Urothelium cell line (cell line): ENCODE data around the gene GTF3C1.

Experiments used
- DNase-seq: peaks from one replicate; pipeline ENCODE4 v3.0.0; 2011; ENCODE audit warnings: low spot score, mixed read lengths
- FAIRE-seq: peaks from 2 replicates; lab custom pipeline; 2011; peaks lifted over from hg19 to GRCh38; lab: Jason Lieb, UNC

GTF3C1 gene

DNA sequence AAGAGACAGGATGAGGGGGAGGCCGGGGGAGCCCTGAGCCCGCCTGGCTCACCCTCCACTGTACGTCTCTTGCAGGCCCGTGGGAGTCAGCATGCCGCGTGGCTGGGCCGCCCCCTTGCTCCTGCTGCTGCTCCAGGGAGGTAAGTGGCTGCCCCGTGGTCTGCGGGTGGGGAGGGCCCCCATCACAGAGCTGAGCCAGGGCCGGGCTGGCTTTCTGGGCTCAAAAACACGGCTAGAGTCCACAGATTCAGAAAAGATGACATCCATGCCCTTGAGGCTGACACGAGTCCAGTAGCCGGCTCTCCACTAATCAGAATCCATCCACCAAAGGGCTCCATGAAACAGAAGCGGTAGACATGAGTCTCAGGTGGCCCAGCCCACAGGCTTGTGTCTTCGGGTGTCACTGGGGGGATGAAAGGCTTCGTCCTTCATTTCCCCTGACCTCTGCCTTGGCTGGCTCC is 119.7 kb downstream of the GTF3C1 start:
- FAIRE-seq: no peak
- no peak for DNase-seq

DNA sequence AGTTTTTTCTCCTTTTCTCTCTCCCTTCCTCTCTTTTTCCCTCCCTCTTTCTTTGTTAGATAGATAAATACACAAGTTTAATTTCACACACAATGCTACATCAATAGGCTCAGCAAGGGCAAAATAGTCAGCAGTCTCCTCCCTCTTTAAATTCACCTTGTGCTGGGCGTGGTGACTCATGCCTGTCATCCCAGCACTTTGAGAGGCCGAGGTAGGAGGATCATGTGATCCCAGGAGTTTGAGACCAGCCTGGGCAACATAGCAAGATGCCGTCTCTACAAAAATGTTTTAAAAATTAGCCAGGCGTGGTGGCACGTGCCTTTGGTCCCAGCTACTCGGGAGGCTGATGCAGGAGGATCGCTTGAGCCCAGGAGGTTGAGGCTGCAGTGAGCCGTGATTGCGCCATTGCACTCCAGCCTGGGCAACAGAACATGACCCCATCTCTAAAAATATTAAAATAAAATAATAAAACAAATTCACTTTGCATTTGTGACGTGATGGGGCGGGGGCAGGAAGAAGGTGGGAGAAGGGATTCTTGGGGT is 120.3 kb downstream of the GTF3C1 start:
- DNase-seq (no peak), FAIRE-seq (no peak)

DNA sequence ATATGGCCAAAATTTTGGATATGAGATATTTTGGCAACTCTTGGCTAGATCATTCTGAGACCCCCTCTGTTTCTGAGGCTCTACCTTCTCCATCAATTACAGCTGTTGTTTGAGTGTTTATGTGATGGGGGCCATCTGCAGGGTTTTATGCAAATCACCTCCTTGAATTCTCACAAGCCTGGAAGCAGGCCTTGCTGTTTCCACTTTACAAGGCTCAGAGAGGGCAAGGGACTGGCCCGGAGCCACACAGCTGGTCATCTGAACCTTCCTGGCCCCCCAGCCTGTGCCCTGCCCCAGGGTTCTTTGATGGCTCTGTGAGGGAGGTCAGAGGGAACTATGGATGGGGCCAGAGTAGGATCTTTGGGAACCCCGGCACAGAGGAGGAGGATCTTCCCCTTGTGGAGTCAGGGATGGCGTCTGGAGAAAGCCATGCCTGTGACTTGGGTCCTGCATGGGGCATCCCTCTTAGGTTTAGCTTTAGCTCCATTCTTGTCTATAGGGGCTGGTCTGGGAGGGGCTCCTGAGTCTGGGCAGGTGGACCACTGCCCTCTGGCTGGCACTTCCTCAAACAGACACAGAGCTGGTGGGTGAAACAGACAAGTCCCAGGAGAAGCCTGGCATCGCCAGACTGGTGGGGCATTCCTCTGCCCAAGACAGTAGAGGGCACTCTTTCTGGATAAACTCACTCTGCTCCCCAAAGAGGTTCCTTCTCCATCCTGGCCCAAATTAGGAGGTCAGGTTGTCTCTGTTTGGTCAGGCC is 121.5 kb downstream of the GTF3C1 start:
- no peak for DNase-seq
- FAIRE-seq: no peak

DNA sequence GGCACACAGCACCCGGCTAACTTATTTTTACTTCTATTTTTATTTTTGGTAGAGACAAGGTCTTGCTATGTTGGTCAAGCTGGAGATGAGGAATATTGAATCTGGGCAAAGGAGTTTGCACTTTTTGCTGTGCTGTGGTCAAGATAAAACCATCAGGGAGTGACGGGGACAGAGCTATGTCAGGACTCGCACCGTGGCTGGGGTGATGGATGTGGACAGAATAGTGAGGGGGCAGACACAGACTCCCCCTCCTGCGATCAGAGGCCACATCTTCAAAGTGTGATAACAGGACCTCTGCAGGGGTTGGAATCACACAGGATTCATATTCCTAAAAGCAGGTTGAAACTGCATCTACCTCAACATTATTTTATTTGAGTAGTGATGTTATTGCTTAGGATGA is 122.2 kb downstream of the GTF3C1 start:
- no peak for FAIRE-seq
- no peak for DNase-seq

DNA sequence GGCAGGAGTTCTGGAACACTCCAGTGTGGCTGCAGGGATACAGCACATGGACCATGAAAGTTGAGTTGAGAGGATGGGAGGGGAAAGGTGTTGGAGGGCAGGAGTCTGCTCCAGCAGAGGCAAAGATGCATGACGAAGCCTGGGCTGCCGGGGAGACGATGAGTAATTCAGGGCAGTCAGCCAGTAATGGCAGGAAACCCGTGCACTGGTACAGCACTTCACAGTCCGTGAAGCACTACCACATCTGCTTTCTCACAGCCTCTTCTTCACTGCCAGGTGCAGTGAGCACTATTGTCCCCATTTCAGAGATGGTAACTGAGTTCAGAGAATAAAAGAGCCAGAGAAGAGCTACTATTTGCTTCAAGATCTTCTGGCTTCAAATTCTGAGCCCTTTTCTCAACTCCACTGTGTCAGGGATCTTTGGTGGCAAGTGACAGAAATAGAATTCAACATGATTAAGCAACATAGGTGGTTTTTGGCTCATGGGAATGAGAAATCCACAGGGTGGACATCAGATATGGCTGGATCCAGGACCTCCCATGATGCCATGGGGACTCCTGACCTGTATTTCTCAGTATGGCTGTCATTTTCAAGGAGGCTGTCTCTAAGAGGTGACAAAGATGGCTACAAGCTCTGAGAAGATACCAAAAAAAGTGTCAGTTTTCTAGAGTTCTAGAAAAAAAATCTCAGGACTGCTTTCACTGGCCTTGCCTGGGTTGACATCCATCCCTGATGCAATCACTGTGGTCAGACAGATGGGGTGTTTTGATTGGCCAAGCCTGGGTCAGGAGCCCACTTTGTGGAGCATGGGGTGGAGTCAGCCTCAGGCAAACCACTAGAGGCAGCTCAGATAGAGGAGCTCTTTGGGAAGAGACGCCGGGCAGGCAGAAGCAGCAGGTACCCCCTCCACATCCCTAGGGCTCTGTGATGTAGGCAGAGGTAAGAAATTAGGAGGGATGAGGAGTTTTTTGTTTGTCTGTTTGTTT is 123.0 kb downstream of the GTF3C1 start:
- FAIRE-seq: peak; percentile 75
- DNase-seq: peak; percentile 75

DNA sequence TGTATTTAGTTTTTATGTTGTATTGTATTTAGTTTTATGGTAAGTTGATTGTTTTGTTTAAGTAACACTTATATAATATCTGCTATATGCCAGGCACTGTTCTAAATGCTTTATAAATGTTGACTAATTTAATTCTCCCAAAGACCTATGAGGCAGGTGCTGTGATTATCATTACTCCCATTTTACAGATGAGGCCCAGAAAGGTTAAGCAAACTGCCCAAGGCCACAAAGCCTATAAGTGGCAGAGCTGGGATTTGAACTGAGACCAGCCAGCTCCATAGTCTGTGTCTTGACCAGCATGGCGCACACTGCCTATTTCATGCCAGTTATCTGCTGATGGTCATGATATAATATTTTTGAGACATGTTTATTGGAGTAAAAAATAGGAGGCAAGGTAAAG is 123.8 kb downstream of the GTF3C1 start:
- FAIRE-seq: no peak

DNA sequence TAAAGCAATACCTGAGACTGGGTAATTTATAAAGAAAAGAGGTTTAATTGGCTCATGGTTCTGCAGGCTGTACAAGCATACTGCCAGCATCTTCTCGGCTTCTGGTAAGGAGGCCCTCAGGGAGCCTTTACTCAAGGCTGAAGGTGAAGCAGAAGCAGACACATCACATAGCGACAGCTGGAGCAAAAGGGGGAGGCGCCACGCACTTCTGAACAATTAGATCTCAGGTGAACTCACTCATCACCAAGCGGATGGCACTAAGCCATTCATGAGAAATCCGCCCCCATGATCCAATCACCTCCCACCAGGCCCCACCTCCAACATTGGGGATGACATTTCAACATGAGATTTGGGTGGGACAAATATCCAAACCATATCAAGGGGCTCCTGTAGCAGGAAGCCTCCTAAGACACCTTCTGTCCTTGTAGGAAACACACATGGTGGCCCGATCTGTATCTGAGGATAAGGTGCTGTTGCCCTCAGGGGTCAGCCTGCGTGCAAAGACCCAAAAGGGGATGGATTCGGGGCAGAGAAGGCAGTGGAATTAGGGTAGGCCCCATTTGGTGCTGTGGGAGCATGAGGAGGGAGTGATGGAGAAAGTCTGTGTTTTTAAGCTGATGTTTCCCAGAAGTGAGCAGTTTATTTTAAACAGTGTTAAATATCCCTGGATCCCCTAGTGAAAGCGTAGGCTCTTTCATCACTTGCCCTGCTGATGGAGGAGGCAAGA is 124.8 kb downstream of the GTF3C1 start:
- DNase-seq (no peak), FAIRE-seq (no peak)

More for the DNA sequence above, 123.8 kb downstream of the GTF3C1 start:
- DNase-seq: no peak

DNA sequence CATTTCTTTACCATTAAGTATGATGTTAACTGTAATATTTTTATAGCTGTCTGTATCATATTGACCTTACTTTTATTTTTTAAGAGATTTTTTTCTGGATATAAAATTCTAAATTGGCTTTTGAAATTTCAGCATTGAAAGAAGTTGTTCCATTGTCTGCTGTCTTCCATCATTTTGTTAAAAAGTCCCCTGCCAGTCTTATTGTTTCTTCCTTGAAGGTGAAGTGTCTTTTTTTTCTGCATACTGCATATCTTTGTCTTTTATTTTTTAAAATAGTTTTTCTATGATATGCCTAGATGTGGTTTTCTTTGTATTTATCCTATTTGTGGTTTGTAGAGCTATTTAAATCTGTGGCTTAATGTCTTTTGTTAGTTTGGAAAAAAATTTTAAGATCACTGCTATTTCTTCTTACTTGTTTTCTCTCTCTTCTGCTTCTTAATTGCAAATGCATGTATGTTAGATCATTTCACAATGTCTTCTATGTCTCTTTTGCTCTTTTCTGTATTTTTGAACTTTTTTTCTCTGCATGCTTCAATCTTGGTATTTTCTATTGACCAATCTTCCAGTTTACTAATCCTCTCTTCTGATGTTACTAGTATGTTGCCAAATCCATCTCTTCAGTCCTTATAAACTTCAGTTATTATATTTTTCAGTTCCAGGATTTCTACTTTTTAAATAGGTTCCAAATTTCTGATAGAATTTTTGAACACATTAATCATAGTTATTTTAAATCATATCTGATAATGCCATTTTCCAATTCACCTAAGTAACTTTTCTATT is 127.6 kb downstream of the GTF3C1 start:
- DNase-seq: no peak
- FAIRE-seq: no peak

DNA sequence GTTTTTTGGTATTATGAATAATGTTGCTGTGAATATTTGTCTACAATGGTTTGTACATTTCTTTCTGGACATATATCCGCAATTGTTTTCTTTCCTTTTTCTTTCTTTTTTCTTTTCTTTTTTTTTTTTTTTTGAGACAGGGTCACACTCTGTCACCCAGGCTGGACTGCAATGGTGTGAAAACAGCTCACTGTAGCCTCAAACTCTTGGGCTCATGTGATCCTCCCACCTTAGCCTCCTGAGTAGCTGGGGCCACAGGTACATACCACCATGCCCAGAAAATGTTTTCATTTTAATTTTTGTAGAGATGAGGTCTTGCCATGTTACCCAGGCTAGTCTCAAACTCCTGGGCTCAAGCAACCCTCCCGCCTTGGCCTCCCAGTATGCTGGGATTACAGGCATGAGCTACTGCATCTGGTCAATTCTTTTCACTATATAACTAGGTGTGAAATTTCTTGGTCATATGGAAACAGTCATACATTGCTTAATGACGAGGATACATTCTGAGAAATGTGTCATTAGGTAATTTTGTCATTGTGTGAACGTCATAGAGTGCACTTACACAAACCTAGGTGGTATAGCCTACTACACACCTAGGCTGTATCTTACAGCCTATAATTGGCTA is 132.6 kb downstream of the GTF3C1 start:
- no peak for DNase-seq
- FAIRE-seq: no peak

DNA sequence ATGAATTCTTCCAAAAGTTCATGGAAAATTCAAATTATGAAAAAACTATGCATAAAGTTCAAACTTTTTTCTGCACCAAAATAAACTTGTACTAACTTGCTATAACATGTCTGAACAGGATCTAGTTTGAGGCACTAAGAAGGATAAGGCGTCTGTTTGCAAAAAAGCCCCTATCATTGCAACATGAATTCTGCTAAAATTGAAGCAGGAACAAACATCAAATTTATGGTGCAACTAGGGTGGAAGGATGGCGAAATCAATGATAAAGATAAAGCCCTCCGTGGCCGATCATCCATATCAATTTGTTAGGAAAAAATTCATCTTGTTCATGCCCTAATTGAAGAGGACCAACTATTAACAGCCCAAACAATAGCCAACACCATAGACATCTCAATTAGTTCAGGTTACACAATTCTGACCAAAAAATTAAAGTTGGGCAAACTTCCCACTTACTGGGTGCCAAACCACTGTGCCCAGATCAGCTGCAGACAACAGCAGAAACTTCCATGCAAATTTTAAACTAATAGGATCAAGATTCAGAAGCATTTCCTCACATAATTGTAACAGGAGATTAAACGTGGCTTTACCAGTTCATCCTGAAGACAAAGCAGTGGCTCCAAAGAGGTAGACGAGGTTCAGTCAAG is 134.8 kb downstream of the GTF3C1 start:
- DNase-seq (no peak), FAIRE-seq (no peak)

DNA sequence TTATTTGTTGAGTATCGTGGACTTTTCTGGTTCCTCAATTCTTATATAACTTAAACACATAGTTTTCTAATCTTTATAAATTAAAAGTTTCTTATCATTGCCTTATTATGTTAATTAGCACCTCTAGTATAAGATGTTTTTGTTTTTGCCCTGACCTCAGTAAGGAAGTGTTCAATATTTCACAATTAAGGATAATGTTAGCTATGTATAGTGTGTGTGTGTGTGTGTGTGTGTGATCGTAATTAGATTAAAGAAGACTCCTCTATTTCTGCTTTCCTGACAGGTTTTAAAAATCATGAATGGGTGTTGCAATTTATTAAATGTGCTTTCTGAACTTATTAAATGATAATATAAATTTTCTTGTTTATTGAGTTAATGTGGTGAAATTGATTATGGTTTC is 135.8 kb downstream of the GTF3C1 start:
- DNase-seq (no peak), FAIRE-seq (no peak)

DNA sequence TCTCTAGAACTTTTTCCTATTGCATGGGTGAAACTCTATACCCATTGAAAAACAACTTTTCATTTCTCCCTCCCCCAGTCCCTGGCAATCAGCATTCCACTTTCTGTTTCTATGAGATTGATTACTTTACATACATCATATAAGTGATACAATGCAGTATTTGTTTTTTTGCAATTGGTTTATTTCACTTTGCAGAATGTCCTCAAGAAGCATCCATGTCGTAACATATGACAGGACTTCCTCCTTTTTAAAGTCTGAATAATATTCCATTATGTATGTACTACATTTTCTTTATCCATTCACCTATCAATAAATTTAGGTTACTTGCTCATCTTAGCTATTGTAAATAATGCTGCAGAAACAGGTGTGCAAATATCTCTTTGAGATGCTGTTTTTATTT is 139.0 kb downstream of the GTF3C1 start:
- no peak for DNase-seq
- no peak for FAIRE-seq
